ENCODE results near the gene CCBE1.

DNA sequence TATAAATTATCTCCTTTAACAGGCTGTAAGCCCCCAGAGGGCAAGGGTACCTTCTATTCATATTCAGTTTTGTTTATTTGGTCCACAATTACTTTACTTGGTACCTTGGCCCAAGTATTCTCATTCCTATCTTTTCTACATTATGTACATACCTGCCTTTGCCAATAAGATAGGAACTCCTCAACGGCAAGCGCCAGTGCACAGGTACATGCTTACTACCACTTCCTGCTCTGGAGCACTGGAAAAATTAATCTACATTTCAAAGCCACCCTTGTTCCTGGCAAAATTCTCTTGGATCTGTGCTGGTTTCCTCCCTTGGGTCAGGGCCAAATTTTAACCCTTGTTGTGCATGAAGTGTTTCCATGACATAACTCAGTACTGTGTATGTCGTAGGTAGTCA is 303.8 kb downstream of the CCBE1 start:
- no peak for TF ChIP-seq GATA3 (IDR thresholded peaks at IDR 0.05; ENCODE audit: low read depth, low read length)
- TF ChIP-seq GATA2 (IDR thresholded peaks at IDR 0.05; ENCODE audit: low read depth, low read length), result no peak
